Right lobe of liver (tissue), 4 donors: ENCODE measurements around the gene PSMD5.

ENCODE experiments used
- CTCF ChIP-seq, 4 donors: fragments of 200-600 bp in 3 of 4; fragments of 450-650 bp in 1 of 4; IDR thresholded peaks; one replicate each; pipeline versions ENCODE4 v1.5.1 to v1.8.0; 2016 to 2022; ENCODE audit warnings: antibody characterized with exemption in 4 of 4, mild to moderate bottlenecking in 2 of 4
- POLR2A ChIP-seq: fragments of 450-650 bp; IDR thresholded peaks from one replicate; pipeline ENCODE4 v1.6.1; 2017; ENCODE audit warnings: antibody characterized with exemption, mild to moderate bottlenecking
- donor health status: DM: no; HTN: no; CAD: no.
- donor health status: DM: no; HTN: no; CAD: no.
- donor health status: DM: no; HTN: yes; CAD: no.

GRCh38 chr9:120777229-120777628 is 65.5 kb downstream of the PSMD5 start:
- TF ChIP-seq POLR2A = no peak
- no peak for TF ChIP-seq CTCF (IDR thresholded peaks at IDR 0.05)
